DND-41 (cell line): ENCODE results near the gene DNAH2.

Source experiments
- ATAC-seq: fragments of 200-7000 bp; cut with Tn5 transposase; 3 replicates; pipeline ENCODE4 v1.9.1; 2021; ENCODE audit warnings: low read depth; ENCODE audit not compliant: insufficient read depth
- DNase-seq: peaks from one replicate; pipeline ENCODE4 v3.0.0-alpha.2; 2020
- H2AFZ ChIP-seq: 2 replicates; pipeline ENCODE4 v1.6.0; 2012; ENCODE audit warnings: low read depth, low read length
- H3K27ac ChIP-seq: 2 replicates; pipeline ENCODE4 v1.5.1; 2012; ENCODE audit warnings: low read length, inconsistent platforms
- H3K27me3 ChIP-seq: fragments of 200-600 bp; sonication (generic); 2 replicates; pipeline ENCODE4 v1.6.0; 2012; ENCODE audit warnings: low read length, mild to moderate bottlenecking, inconsistent platforms; ENCODE audit not compliant: insufficient read depth, poor library complexity
- H3K36me3 ChIP-seq: 2 replicates; pipeline ENCODE4 v1.5.1; 2012; ENCODE audit warnings: low read length, inconsistent platforms; ENCODE audit not compliant: insufficient read depth
- H3K4me1 ChIP-seq: 2 replicates; pipeline ENCODE4 v1.5.1; 2012; ENCODE audit warnings: mild to moderate bottlenecking, low read length; ENCODE audit not compliant: insufficient read depth
- H3K4me2 ChIP-seq: 2 replicates; pipeline ENCODE4 v1.6.0; 2012; ENCODE audit warnings: mild to moderate bottlenecking, moderate library complexity, low read length, inconsistent platforms; ENCODE audit not compliant: insufficient read depth
- H3K4me3 ChIP-seq, 2 experiments: fragments of 200-600 bp in 1 of 2; shearing (Covaris generic) in 1 of 2; 2 replicates each; pipeline ENCODE4 v1.5.1; 2012 to 2016; ENCODE audit warnings: inconsistent platforms in 2 of 2, low read length in 2 of 2, mild to moderate bottlenecking in 2 of 2, low read depth in 1 of 2, moderate library complexity in 1 of 2
- H3K79me2 ChIP-seq: 2 replicates; pipeline ENCODE4 v1.6.0; 2012; ENCODE audit warnings: low read length, inconsistent platforms; ENCODE audit not compliant: insufficient read depth
- H3K9ac ChIP-seq: 2 replicates; pipeline ENCODE4 v1.6.0; 2012; ENCODE audit warnings: low read depth, mild to moderate bottlenecking, inconsistent platforms, low read length, moderate library complexity
- H3K9me3 ChIP-seq: 2 replicates; pipeline ENCODE4 v1.5.1; 2012; ENCODE audit warnings: low read length, moderate library complexity, mild to moderate bottlenecking, inconsistent platforms; ENCODE audit not compliant: insufficient read depth, severe bottlenecking
- H4K20me1 ChIP-seq: 2 replicates; pipeline ENCODE4 v1.6.0; 2012; ENCODE audit warnings: low read length; ENCODE audit not compliant: insufficient read depth
- EZH2 ChIP-seq: IDR thresholded peaks from 3 replicates; pipeline ENCODE4 v1.6.1; 2012; ENCODE audit warnings: borderline replicate concordance, low read depth, mild to moderate bottlenecking, moderate library complexity, low read length, inconsistent platforms; ENCODE audit not compliant: severe bottlenecking
- TF ChIP-seq, protein P1 (sequence below): IDR thresholded peaks from 2 replicates; pipeline ENCODE4 v1.5.1; 2012; ENCODE audit warnings: borderline replicate concordance, low read length, moderate library complexity, mild to moderate bottlenecking; ENCODE audit not compliant: poor library complexity, severe bottlenecking; ENCODE audit errors: extremely low read depth

DNAH2 gene

DNA sequence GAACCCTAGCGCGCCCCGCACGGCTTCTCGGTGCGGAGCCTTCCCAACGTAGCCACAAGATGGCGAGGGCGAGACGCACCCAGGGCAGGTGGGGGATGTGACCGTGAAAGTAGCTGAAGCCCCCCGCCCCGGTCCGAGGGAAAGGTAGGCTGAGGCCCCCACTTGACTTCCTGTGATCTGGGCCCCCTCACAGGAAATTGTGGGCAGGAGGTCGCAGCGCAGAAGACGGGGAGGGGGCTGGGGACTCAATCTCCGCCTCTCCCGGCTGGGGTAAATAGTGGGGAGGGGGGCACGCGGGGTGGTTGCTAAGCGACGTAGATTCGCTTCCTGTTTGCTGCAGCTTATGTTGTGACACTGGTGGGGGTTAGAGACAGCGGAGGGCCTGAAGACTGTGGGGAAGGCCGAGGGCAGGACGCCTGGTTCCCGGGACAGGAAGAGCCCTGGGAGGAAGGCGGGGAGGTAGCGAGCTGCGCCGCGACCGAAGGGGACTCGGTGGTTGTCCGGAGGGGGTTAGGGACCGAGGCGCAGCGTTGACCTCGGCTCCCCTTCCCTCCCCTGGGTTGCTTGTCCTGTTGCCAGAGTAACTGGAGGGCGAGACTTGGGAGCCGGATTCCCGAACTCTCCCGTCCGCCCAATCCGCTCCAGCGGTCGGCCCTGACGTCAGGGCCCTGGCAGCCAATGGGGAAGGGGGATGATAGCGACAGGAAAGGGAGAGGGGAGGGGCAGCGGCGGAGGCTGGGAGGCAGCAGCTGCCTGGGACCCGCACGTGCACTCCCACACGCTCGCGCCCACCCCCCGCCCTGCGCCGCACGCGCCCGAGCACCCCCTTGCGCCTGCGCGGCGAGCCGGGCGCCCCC, 117.6 kb downstream of the DNAH2 start:
- H2AFZ ChIP-seq, result peak overlapping the region; percentile 71
- peak; percentile 98 for DNase-seq
- no peaks in the 10 kb centered on the region for H3K9me3 ChIP-seq

DNA sequence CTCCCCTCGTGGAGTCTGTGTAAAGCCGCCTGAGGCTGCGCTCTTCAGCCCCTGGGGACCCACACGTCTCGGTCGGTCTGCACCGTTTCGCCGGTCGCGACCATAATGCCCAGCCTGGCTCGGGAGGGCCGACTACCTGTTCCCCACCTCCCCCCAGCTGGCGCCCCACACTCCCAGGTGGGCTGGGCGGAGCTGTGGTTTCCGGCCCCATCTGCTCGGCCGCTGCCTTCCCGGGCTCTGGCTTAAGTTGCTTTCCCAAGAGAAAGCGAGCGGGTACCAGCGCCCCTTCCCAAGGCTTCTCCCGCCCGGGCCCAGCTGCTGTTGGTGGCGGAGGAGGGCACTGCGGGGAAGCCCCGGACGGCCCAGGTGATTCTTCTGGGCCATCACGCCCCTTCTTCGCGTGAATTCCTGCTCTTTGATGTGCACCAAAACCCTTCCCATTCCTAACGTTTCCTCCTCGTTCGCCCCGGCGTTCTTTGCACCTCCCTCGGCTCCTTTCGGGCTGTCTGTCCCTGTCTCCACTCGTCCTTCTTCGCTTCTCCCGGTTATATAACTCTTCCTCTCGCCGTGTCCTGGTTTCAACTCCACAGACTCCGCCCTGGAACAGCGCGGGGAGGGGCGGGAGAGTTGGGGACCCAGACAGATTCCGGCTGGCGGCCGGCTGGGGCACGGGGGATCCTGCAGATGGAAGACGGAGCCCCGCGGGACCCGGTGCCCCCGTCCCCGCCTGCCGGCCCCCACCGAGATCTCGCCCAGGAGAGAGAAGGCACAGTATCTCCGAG, 118.5 kb downstream of the DNAH2 start:
- ATAC-seq (no peak), DNase-seq (peak; percentile 50)
- peaks cover 40% of the 10 kb centered on the region for H3K27me3 ChIP-seq
- peak overlapping the region; percentile 44 for H3K27ac ChIP-seq
- H3K9me3 ChIP-seq, result no peaks in the 10 kb centered on the region
- peak overlapping the region; percentile 54 for H3K9ac ChIP-seq
- peaks cover 66% of the 10 kb centered on the region for H3K4me1 ChIP-seq
- H3K4me3 ChIP-seq, result peak overlapping the region; percentile 22 to 64
- no peaks in the 10 kb centered on the region for H3K36me3 ChIP-seq
- H2AFZ ChIP-seq, result peak overlapping the region; percentile 63
- TF ChIP-seq EZH2, result no peak
- TF ChIP-seq, protein P1, sequence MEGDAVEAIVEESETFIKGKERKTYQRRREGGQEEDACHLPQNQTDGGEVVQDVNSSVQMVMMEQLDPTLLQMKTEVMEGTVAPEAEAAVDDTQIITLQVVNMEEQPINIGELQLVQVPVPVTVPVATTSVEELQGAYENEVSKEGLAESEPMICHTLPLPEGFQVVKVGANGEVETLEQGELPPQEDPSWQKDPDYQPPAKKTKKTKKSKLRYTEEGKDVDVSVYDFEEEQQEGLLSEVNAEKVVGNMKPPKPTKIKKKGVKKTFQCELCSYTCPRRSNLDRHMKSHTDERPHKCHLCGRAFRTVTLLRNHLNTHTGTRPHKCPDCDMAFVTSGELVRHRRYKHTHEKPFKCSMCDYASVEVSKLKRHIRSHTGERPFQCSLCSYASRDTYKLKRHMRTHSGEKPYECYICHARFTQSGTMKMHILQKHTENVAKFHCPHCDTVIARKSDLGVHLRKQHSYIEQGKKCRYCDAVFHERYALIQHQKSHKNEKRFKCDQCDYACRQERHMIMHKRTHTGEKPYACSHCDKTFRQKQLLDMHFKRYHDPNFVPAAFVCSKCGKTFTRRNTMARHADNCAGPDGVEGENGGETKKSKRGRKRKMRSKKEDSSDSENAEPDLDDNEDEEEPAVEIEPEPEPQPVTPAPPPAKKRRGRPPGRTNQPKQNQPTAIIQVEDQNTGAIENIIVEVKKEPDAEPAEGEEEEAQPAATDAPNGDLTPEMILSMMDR, result no peak
- H4K20me1 ChIP-seq, result peaks cover 17% of the 10 kb centered on the region
- no peaks in the 10 kb centered on the region for H3K79me2 ChIP-seq
- peak overlapping the region; percentile 90 for H3K4me2 ChIP-seq

More for the DNA sequence above, 117.6 kb downstream of the DNAH2 start:
- peak overlapping the region in 1 of 2 experiments; percentile 66; a peak in 3 of 4 replicates for H3K4me3 ChIP-seq
- TF ChIP-seq EZH2, result no peak
- TF ChIP-seq, protein P1, result peak; percentile 94
- H3K79me2 ChIP-seq, result no peaks in the 10 kb centered on the region
- peaks cover 32% of the 10 kb centered on the region for H3K27me3 ChIP-seq
- peak overlapping the region; percentile 54 for H3K9ac ChIP-seq
- H3K27ac ChIP-seq, result peak overlapping the region; percentile 73
- H3K36me3 ChIP-seq, result no peaks in the 10 kb centered on the region
- H3K4me2 ChIP-seq, result peak overlapping the region; percentile 90
- peaks cover 10% of the 10 kb centered on the region for H4K20me1 ChIP-seq
- peaks cover 60% of the 10 kb centered on the region for H3K4me1 ChIP-seq
- peak; percentile 72 for ATAC-seq

DNA sequence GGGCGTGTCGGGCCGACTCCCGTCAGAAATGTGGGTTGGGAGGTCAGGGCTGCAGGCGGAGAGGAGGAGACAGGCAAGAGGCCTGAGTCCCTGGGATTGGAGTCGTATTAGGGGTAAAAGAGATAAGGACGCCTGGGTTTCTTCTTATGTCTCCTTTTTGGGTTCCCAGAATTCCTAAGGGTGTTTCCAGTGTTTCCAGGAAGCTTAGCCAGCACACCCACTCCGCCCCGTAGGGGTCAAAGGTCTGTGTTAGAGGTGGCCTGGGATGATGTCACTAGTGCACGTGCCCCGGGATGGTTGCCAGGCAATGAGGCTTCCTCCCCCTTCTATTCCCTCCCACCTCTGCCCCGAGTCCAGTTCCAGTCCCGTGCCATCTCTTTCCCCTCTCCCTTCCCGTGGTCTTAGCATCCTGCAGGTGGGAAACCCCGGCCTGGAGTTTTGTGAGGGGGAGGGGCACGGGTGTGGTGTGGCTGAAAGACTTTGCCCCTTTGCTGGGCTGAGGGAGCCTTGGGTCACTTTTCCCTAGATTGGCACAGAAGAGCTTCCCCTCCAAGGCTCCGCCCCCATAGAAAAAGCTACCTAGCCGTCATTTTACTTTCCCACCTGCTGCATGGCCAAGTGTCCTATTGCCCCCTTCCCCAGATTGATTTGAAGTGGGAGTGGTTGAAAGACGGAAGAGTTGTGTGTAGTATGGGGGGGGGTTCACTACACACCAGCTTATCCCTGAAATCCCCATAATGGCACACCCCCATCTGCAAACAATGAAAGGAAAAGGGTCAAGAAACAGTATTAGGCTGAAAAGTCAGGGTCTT, 119.3 kb downstream of the DNAH2 start:
- peak overlapping the region; percentile 90 for H3K4me2 ChIP-seq
- no peaks in the 10 kb centered on the region for H3K9me3 ChIP-seq
- H3K4me3 ChIP-seq, result peak overlapping the region; percentile 22 to 64
- peaks cover 22% of the 10 kb centered on the region for H4K20me1 ChIP-seq
- H2AFZ ChIP-seq, result no peak overlapping the region
- H3K9ac ChIP-seq, result peak overlapping the region; percentile 54; the same call in 1 of the 2 replicates
- H3K79me2 ChIP-seq, result no peaks in the 10 kb centered on the region
- peaks cover 42% of the 10 kb centered on the region for H3K27me3 ChIP-seq
- no peaks in the 10 kb centered on the region for H3K36me3 ChIP-seq
- H3K4me1 ChIP-seq, result peaks cover 74% of the 10 kb centered on the region
- ATAC-seq (no peak), DNase-seq (peak; percentile 84)
- no peak for TF ChIP-seq EZH2
- TF ChIP-seq, protein P1, result no peak
- H3K27ac ChIP-seq, result no peak overlapping the region
